ENCODE results near the gene FEM1A.

DNA sequence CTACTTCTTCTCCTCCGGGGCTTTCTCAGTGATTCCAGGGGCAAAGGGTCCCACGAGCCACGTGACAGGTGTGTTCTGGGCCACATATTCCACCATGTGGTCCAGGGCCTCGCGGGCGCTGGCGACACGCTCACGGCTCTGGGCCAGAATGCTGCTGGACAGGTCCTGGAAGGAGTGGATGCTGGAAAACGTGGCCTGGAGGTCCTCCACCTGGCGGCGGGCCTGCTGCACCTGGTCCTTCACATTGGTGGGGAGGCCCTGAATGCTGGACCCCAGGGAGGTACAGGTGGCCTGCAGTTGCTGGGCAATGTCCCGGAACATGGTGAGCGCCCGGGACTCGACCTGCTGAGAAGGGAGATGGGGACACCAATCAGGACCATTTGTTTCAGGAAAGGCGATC, 47.7 kb downstream of the FEM1A start:
- TF ChIP-seq CTCF (IDR thresholded peaks at IDR 0.05; ENCODE audit: low read depth, low read length, missing input control) = no peak
- TF ChIP-seq MAX (IDR thresholded peaks at IDR 0.05) = no peak
- no peak for TF ChIP-seq SP1 (IDR thresholded peaks at IDR 0.05)
